ENCODE measurements around the gene GFPT1.

GFPT1 gene

GRCh38 chr2:69390471-69390870 lies 3.4 kb upstream of the GFPT1 start:
- no peak overlapping the region for H3K4me3 Mint-ChIP-seq
- no peaks in the 10 kb centered on the region for H3K27me3 Mint-ChIP-seq (ENCODE audit: low read depth)
- H3K9me3 Mint-ChIP-seq: no peaks in the 10 kb centered on the region
- H3K27ac Mint-ChIP-seq: no peak overlapping the region
- H3K36me3 Mint-ChIP-seq (ENCODE audit: low read depth): peaks cover 13% of the 10 kb centered on the region
- H3K4me1 Mint-ChIP-seq (ENCODE audit: low read depth): peaks cover 18% of the 10 kb centered on the region

GRCh38 chr2:69390001-69390400 lies 3.0 kb upstream of the GFPT1 start:
- no peaks in the 10 kb centered on the region for H3K27me3 Mint-ChIP-seq (ENCODE audit: low read depth)
- no peaks in the 10 kb centered on the region for H3K9me3 Mint-ChIP-seq
- no peak overlapping the region for H3K27ac Mint-ChIP-seq
- H3K4me1 Mint-ChIP-seq (ENCODE audit: low read depth): peaks cover 18% of the 10 kb centered on the region
- peaks cover 12% of the 10 kb centered on the region for H3K36me3 Mint-ChIP-seq (ENCODE audit: low read depth)
- no peak overlapping the region for H3K4me3 Mint-ChIP-seq

- no peaks in the 10 kb centered on the region for H3K27me3 Mint-ChIP-seq (ENCODE audit: low read depth)
- peaks cover 5% of the 10 kb centered on the region for H3K36me3 Mint-ChIP-seq (ENCODE audit: low read depth)
- no peak overlapping the region for H3K4me3 Mint-ChIP-seq
- no peaks in the 10 kb centered on the region for H3K9me3 Mint-ChIP-seq
- no peak overlapping the region for H3K27ac Mint-ChIP-seq
- peaks cover 18% of the 10 kb centered on the region for H3K4me1 Mint-ChIP-seq (ENCODE audit: low read depth)
Observed at GRCh38 chr2:69389271-69389670, 2.2 kb upstream of the GFPT1 start.

GRCh38 chr2:69387770-69388481 lies 899 bp upstream of the GFPT1 start:
- peak overlapping the region; percentile 89 for H3K4me3 Mint-ChIP-seq
- no peaks in the 10 kb centered on the region for H3K27me3 Mint-ChIP-seq (ENCODE audit: low read depth)
- no peak overlapping the region for H3K27ac Mint-ChIP-seq
- H3K36me3 Mint-ChIP-seq (ENCODE audit: low read depth): peaks cover 2% of the 10 kb centered on the region
- peaks cover 26% of the 10 kb centered on the region for H3K4me1 Mint-ChIP-seq (ENCODE audit: low read depth)
- no peaks in the 10 kb centered on the region for H3K9me3 Mint-ChIP-seq

DNA sequence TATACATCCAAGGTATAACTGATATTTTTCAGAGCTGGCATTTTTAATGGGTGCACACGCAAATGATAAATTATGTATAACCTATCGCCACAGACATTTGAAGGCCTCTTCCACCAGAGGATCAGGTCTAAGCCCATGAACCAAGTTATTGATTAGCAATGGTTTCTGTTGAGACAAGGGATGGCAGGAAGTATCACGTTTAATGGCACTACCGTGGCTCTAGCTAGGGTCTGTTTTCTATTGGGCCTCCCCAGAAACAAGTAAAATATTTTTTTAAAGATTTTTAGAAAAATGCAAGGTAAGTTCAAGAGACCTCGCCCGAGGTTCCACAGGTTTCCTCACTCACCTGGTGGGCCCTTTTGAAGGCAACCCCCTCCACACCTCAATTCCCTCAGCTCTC lies 667 bp downstream of the GFPT1 start:
- peak overlapping the region; percentile 63 for H3K27ac Mint-ChIP-seq
- peak overlapping the region; percentile 85 for H3K4me3 Mint-ChIP-seq
- H3K4me1 Mint-ChIP-seq (ENCODE audit: low read depth): peaks cover 34% of the 10 kb centered on the region
- H3K9me3 Mint-ChIP-seq: no peaks in the 10 kb centered on the region
- peaks cover 8% of the 10 kb centered on the region for H3K36me3 Mint-ChIP-seq (ENCODE audit: low read depth)
- no peaks in the 10 kb centered on the region for H3K27me3 Mint-ChIP-seq (ENCODE audit: low read depth)

- H3K27ac Mint-ChIP-seq: peak overlapping the region; percentile 63
Observed at GRCh38 chr2:69385443-69386151, 1.4 kb downstream of the GFPT1 start.

DNA sequence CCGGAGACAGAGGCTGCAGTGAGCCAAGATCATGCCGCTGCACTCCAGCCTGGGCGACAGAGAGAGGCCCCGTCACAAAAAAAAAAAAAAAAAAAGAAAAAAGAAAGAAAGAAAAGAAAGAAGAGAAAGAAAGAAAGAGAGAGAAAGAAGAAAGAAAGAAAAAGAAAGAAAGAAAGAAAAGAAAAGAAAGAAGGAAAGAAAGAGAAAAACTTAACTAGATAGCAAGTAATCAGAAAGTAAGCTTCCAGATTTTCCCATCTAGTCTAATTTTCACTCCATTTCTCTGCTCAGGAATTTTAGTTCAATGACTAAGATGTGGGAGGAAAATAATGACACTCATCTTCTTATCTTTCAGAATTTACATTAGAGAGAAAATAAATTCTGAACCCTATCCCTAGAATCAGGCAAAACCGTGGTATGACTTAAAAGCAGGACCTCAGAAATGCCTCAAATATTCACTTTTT lies 2.4 kb downstream of the GFPT1 start:
- H3K27me3 Mint-ChIP-seq (ENCODE audit: low read depth): no peaks in the 10 kb centered on the region
- H3K9me3 Mint-ChIP-seq: no peaks in the 10 kb centered on the region
- peaks cover 36% of the 10 kb centered on the region for H3K4me1 Mint-ChIP-seq (ENCODE audit: low read depth)
- peaks cover 12% of the 10 kb centered on the region for H3K36me3 Mint-ChIP-seq (ENCODE audit: low read depth)
- H3K4me3 Mint-ChIP-seq: no peak overlapping the region
- H3K27ac Mint-ChIP-seq: no peak overlapping the region

More at GRCh38 chr2:69385443-69386151, 1.4 kb downstream of the GFPT1 start:
- peaks cover 37% of the 10 kb centered on the region for H3K4me1 Mint-ChIP-seq (ENCODE audit: low read depth)
- no peaks in the 10 kb centered on the region for H3K9me3 Mint-ChIP-seq
- H3K27me3 Mint-ChIP-seq (ENCODE audit: low read depth): no peaks in the 10 kb centered on the region
- peaks cover 10% of the 10 kb centered on the region for H3K36me3 Mint-ChIP-seq (ENCODE audit: low read depth)
- peak overlapping the region; percentile 85 for H3K4me3 Mint-ChIP-seq

DNA sequence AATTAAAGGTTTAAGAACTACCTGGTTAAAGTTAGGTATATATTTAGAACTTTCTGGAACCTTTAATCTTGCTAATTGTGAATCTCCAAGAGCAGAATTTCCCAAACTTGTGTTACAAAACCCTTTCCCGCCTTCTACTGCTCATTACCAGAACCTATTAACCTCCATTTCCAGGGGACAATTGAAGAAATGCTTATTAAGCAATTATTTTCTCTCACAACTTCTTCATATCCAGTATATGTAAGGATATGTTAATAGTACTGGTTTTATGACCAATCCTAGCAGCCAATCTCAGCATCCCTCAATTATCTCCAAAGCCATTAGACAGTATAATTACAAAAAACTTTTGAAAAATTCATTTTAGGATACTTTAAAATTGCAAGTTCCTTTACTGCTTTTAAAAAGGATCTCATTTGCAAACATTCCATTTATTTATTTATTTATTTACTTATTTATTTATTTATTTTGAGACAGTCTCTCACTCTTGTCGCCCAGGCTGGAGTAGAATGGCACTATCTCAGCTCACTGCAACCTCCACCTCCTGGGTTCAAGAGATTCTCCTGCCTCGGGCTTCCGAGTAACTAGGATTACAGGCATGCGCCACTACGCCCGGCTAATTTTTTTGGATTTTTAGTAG lies 3.7 kb downstream of the GFPT1 start:
- Mint-ChIP-seq H3K36me3 (ENCODE audit: low read depth) (peaks cover 12% of the 10 kb centered on the region), H3K4me1 (ENCODE audit: low read depth) (peaks cover 37% of the 10 kb centered on the region), H3K27ac (no peak overlapping the region), H3K27me3 (ENCODE audit: low read depth) (no peaks in the 10 kb centered on the region), H3K9me3 (no peaks in the 10 kb centered on the region), H3K4me3 (no peak overlapping the region)

GRCh38 chr2:69382547-69382946 lies 4.5 kb downstream of the GFPT1 start:
- Mint-ChIP-seq H3K4me1 (ENCODE audit: low read depth) (peaks cover 35% of the 10 kb centered on the region), H3K36me3 (ENCODE audit: low read depth) (peaks cover 12% of the 10 kb centered on the region), H3K27ac (no peak overlapping the region), H3K27me3 (ENCODE audit: low read depth) (no peaks in the 10 kb centered on the region), H3K9me3 (no peaks in the 10 kb centered on the region), H3K4me3 (no peak overlapping the region)

DNA sequence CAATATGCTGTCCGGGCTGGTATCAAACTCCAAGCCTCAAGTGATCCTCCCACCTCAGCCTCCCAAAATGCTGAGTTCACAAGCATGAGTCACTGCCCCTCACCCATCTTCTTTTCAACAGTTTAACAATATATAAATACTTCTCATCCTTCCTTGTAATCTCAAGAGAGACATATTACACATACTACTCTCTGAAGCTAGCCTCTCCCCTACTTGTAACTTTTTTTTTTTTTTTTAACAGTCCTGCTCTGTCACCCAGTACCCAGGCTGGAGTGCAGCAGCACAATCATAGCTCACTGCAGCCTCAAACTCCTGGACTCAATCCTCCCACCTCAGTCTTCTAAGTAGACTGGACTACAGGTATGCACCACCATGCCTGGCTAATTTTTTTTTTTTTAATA lies 5.7 kb downstream of the GFPT1 start:
- Mint-ChIP-seq H3K36me3 (ENCODE audit: low read depth) (peaks cover 12% of the 10 kb centered on the region), H3K9me3 (no peaks in the 10 kb centered on the region), H3K4me1 (ENCODE audit: low read depth) (peaks cover 32% of the 10 kb centered on the region), H3K4me3 (no peak overlapping the region), H3K27me3 (ENCODE audit: low read depth) (no peaks in the 10 kb centered on the region), H3K27ac (no peak overlapping the region)

DNA sequence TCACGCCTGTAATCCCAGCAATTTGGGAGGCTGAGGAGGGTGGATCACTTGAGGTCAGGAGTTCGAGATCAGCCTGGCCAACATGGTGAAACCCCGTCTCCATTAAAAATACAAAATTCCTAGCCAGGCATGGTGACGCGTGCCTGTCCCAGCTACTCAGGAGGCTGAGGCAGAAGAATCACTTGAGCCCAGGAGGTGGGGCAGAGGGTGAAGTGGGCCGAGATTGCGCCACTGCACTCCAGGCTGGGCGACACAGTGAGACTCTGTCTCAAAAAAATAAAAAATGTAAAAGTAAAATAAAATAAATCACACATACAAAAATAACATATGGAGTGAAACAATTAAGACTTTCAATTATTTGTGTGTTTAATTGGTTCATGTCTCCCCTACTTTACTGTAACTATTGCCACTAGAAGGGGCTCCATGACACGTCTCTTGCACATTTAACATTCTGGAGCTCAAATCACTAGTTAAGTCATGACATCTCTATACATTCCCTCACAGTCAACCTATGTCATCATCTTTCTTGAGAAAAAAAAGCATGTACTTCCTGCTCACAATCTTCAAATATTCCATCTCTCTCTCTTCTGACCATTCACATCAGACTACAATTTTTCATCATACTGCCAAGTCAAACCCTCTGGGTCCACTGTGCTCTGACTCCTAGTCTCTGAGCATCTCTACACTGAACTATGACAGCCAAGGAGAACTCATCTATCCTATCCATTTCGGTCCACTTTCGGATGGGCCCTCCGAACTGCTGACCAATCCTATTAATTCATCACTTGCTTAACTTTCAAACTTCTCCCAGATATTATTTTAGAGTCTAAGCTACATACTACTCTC lies 6.7 kb downstream of the GFPT1 start:
- Mint-ChIP-seq H3K9me3 (no peaks in the 10 kb centered on the region), H3K4me3 (no peak overlapping the region), H3K27me3 (ENCODE audit: low read depth) (no peaks in the 10 kb centered on the region), H3K36me3 (ENCODE audit: low read depth) (peaks cover 12% of the 10 kb centered on the region), H3K27ac (no peak overlapping the region), H3K4me1 (ENCODE audit: low read depth) (peaks cover 32% of the 10 kb centered on the region)

DNA sequence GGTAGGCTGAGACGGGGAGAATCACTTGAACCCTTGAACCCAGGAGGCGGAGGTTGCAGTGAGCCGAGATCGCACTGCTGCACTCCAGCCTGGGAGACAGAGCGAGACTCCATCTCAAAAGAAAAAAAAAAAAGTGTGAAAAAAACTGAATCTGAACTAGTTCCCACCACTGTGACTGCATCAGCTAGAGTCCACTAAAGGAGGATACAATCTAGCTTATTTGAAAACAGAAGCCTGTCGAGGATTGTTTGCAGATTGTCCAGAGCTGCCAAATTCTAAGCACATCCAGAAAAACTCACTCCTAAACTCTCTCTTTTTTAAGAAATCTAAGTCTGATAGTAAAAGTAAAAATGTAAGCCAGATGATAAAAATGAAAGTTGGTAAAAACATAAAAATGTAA lies 10.6 kb downstream of the GFPT1 start:
- Mint-ChIP-seq H3K4me1 (ENCODE audit: low read depth) (peaks cover 18% of the 10 kb centered on the region), H3K27ac (no peak overlapping the region), H3K36me3 (ENCODE audit: low read depth) (peaks cover 11% of the 10 kb centered on the region), H3K27me3 (ENCODE audit: low read depth) (no peaks in the 10 kb centered on the region), H3K9me3 (no peaks in the 10 kb centered on the region), H3K4me3 (no peak overlapping the region)

DNA sequence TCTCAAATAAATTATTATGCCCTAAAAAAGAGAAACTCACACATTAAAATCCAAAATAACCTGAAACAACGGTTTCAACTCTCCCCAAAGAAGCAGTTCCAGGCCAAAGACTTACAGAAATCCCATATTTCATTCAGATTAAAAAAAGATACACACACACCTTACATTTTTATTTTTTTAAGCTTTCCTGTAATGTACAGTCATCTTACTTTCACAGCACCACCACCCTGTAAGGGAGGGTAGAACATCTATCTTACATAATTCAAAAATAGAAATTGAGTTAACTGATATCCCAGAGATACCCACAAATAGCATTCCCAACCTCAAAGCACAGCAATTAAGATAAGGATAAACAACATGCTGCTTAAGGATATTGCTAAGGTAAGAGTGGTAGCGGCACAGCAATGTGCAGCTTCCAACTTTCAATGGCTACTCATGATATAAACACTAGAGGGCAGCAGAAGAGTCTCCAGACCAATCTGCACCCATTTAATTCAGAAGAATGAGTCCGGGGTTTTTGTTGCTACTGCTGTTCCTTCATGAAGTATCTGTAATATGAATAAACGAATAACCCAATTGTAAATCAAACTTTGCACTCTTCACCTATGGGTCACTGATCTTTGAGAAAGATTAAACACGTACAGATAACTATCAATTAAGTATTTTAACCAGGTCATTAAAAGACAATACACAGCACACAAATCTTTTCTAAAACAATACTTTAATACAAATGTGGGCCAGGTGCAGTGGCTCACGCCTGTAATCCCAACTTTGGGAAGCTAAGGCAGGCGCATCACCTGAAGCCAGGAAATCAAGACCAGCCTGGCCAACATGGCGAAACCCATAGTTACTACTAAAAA lies 11.3 kb downstream of the GFPT1 start:
- H3K27ac Mint-ChIP-seq: no peak overlapping the region
- no peak overlapping the region for H3K4me3 Mint-ChIP-seq
- H3K9me3 Mint-ChIP-seq: no peaks in the 10 kb centered on the region
- peaks cover 15% of the 10 kb centered on the region for H3K4me1 Mint-ChIP-seq (ENCODE audit: low read depth)
- H3K36me3 Mint-ChIP-seq (ENCODE audit: low read depth): peaks cover 8% of the 10 kb centered on the region
- H3K27me3 Mint-ChIP-seq (ENCODE audit: low read depth): no peaks in the 10 kb centered on the region

All from T-helper 1 cell treated with Interleukin-12 subunit alpha and Interleukin-12 subunit beta and Interleukin-4 antibody, amounts not matched to agents 30 μg/mL and 1 μg/mL, for 36 hours (primary cell).